HepG2 (cell line): ENCODE results near the gene SSPN. TPM values are rescaled to one million over a fixed set of nuclear protein-coding genes. Genes with fewer than 3 reads are reported as not detected.

Experiments used
- DBP ChIP-seq: sonication (generic); formaldehyde crosslinking; IDR thresholded peaks from 2 replicates; pipeline ENCODE4 v1.4.0; 2020; ENCODE audit warnings: missing genetic modification reagents; ENCODE audit errors: not compliant biosample characterization
- GLI4 ChIP-seq: sonication (generic); formaldehyde crosslinking; IDR thresholded peaks from 2 replicates; pipeline ENCODE4 v1.5.1; 2020; ENCODE audit warnings: missing genetic modification reagents, mild to moderate bottlenecking, moderate library complexity, borderline replicate concordance
- JUNB ChIP-seq: sonication (generic); formaldehyde crosslinking; IDR thresholded peaks from 2 replicates; pipeline ENCODE4 v1.8.0; 2022; ENCODE audit warnings: missing genetic modification reagents, mild to moderate bottlenecking, borderline replicate concordance
- MTF2 ChIP-seq: sonication (generic); formaldehyde crosslinking; IDR thresholded peaks from 2 replicates; pipeline ENCODE4 v1.5.0; 2020; ENCODE audit warnings: missing genetic modification reagents, borderline replicate concordance
- NR1H2 ChIP-seq: sonication (generic); formaldehyde crosslinking; IDR thresholded peaks from 2 replicates; pipeline ENCODE4 v1.8.1; 2022; ENCODE audit warnings: low read depth, missing genetic modification reagents, borderline replicate concordance
- ZNF224 ChIP-seq: sonication (generic); formaldehyde crosslinking; IDR thresholded peaks from 2 replicates; pipeline ENCODE4 v1.5.0; 2020; ENCODE audit warnings: mild to moderate bottlenecking, missing genetic modification reagents
- ZNF367 ChIP-seq: sonication (generic); formaldehyde crosslinking; IDR thresholded peaks from 2 replicates; pipeline ENCODE4 v1.4.0; 2020; ENCODE audit warnings: missing genetic modification reagents, borderline replicate concordance
- ZNF580 ChIP-seq: IDR thresholded peaks from 2 replicates; pipeline ENCODE4 v1.6.1; 2016; ENCODE audit warnings: low read depth, borderline replicate concordance
- ZNF691 ChIP-seq: sonication (generic); formaldehyde crosslinking; IDR thresholded peaks from 2 replicates; pipeline ENCODE4 v1.4.0; 2020; ENCODE audit warnings: missing genetic modification reagents, low read depth, mild to moderate bottlenecking, borderline replicate concordance
- ZNF713 ChIP-seq: sonication (generic); formaldehyde crosslinking; IDR thresholded peaks from 2 replicates; pipeline ENCODE4 v1.4.0; 2020; ENCODE audit warnings: mild to moderate bottlenecking, missing genetic modification reagents
- ZNF891 ChIP-seq: sonication (generic); formaldehyde crosslinking; IDR thresholded peaks from 2 replicates; pipeline ENCODE4 v1.5.0; 2020; ENCODE audit warnings: mild to moderate bottlenecking, missing genetic modification reagents
- ZSCAN21 ChIP-seq: sonication (generic); formaldehyde crosslinking; IDR thresholded peaks from 2 replicates; pipeline ENCODE4 v1.8.0; 2022; ENCODE audit warnings: mild to moderate bottlenecking, missing genetic modification reagents, moderate library complexity, borderline replicate concordance
- ZSCAN9 ChIP-seq: IDR thresholded peaks from 2 replicates; pipeline ENCODE4 v1.6.1; 2016; ENCODE audit warnings: borderline replicate concordance
- polyA plus RNA-seq, 8 experiments: library from polyadenylated mRNA; depleted of rRNA in 3 of 8; stranded (reverse) in 7 of 8; unstranded in 1 of 8; fragments of >200 nt; fragmentation: Illumina TruSeq in 4 of 8; extraction: Trizol in 4 of 8; gene quantifications; 2 replicates each; pipeline versions ENCODE4 v1.2.1 to v1.2.3, GENCODE V29; 2011 to 2016; ENCODE audit warnings: low read depth in 4 of 8, missing spikeins in 1 of 8, mixed read lengths in 1 of 8; ENCODE audit not compliant: insufficient read depth in 1 of 8
- total RNA-seq, 5 experiments: library from RNA; depleted of rRNA; stranded (reverse); fragments of >200 nt; fragmentation: Illumina TruSeq; extraction: Trizol; gene quantifications; 2 replicates each; pipeline ENCODE4 v1.2.3, GENCODE V29; 2016; ENCODE audit warnings: low read depth in 1 of 5
- TF ChIP-seq, protein P1 (sequence below): sonication (generic); formaldehyde crosslinking; IDR thresholded peaks from 2 replicates; pipeline ENCODE4 v1.5.0; 2020; ENCODE audit warnings: mild to moderate bottlenecking, missing genetic modification reagents, borderline replicate concordance
- TF ChIP-seq, protein P2 (sequence below): fragments of 450-650 bp; IDR thresholded peaks from 2 replicates; pipeline ENCODE4 v1.6.1; 2016
- TF ChIP-seq, protein P3 (sequence below): sonication (generic); formaldehyde crosslinking; IDR thresholded peaks from 2 replicates; pipeline ENCODE4 v1.5.1; 2020; ENCODE audit warnings: missing genetic modification reagents, mild to moderate bottlenecking, borderline replicate concordance
- TF ChIP-seq, protein P4 (sequence below): sonication (generic); formaldehyde crosslinking; IDR thresholded peaks from 2 replicates; pipeline ENCODE4 v1.8.0; 2023; ENCODE audit warnings: mild to moderate bottlenecking, missing genetic modification reagents

The SSPN gene
- total and polyA plus RNA-seq, 2 of the 13 experiments (the other 11 are each of a cell fraction or from before 2014, with no cell fraction given), result not detected

DNA sequence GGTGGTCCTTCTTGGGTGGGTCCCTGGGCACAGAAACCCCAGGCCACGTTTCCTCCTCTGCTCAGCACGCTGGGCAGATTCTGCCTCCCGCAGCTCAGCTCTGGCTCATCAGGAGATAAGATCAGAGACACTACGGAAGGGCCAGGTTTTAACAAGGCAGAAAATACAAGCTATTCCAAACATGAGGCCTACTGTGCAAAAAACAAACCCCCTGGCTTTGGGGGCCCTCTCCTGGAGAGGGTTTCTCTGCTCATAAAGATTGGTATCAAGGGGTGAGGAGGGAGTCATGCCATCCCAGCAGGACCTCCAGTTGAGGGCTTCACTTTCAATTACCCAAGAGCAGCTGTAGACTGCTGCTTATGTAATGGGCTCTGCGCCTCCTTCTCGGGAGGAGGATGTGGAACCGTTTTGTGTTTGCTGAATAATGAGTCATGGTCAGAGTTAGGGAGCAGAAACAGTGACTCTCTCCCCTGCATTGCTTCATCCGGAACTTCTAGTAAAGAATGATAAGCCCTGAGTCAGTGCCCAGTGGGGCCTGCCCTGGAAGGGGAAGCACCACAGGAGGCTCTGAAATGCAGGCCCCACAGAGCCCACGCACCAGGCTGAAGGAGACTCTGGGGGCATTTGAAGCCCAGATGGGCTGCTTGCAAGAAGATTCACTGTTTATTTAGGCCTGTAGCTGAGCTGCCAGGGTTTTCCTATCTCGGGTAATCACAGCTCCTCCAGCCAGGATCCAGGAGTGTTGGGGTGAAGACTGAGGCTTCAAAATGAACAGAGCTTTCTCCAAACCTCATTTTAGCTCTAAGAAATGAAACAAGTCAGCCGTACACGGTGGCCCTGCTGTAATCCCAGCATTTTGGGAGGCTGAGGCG, 79.3 kb downstream of the SSPN start (continued):
- peak; percentile 22; the same call in 1 of the 2 replicates for TF ChIP-seq ZNF691 (CRISPR knock-in tag)
- TF ChIP-seq, protein P1, sequence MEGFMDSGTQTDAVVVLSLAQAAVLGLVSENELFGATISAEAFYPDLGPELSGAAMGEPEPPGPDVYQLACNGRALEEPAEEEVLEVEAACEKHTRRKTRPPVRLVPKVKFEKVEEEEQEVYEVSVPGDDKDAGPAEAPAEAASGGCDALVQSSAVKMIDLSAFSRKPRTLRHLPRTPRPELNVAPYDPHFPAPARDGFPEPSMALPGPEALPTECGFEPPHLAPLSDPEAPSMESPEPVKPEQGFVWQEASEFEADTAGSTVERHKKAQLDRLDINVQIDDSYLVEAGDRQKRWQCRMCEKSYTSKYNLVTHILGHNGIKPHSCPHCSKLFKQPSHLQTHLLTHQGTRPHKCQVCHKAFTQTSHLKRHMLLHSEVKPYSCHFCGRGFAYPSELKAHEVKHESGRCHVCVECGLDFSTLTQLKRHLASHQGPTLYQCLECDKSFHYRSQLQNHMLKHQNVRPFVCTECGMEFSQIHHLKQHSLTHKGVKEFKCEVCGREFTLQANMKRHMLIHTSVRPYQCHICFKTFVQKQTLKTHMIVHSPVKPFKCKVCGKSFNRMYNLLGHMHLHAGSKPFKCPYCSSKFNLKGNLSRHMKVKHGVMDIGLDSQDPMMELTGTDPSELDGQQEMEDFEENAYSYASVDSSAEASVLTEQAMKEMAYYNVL, result peak; percentile 65; the same call in 1 of the 2 replicates
- no peak for TF ChIP-seq DBP (CRISPR knock-in tag)
- no peak for TF ChIP-seq ZNF367 (CRISPR knock-in tag)
- TF ChIP-seq, protein P2, sequence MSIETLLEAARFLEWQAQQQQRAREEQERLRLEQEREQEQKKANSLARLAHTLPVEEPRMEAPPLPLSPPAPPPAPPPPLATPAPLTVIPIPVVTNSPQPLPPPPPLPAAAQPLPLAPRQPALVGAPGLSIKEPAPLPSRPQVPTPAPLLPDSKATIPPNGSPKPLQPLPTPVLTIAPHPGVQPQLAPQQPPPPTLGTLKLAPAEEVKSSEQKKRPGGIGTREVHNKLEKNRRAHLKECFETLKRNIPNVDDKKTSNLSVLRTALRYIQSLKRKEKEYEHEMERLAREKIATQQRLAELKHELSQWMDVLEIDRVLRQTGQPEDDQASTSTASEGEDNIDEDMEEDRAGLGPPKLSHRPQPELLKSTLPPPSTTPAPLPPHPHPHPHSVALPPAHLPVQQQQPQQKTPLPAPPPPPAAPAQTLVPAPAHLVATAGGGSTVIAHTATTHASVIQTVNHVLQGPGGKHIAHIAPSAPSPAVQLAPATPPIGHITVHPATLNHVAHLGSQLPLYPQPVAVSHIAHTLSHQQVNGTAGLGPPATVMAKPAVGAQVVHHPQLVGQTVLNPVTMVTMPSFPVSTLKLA, result no peak
- TF ChIP-seq, protein P3, sequence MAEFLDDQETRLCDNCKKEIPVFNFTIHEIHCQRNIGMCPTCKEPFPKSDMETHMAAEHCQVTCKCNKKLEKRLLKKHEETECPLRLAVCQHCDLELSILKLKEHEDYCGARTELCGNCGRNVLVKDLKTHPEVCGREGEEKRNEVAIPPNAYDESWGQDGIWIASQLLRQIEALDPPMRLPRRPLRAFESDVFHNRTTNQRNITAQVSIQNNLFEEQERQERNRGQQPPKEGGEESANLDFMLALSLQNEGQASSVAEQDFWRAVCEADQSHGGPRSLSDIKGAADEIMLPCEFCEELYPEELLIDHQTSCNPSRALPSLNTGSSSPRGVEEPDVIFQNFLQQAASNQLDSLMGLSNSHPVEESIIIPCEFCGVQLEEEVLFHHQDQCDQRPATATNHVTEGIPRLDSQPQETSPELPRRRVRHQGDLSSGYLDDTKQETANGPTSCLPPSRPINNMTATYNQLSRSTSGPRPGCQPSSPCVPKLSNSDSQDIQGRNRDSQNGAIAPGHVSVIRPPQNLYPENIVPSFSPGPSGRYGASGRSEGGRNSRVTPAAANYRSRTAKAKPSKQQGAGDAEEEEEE (CRISPR knock-in tag), result no peak
- no peak for TF ChIP-seq GLI4
- no peak for TF ChIP-seq ZSCAN21 (CRISPR knock-in tag)
- TF ChIP-seq ZNF580 (CRISPR knock-in tag), result peak; percentile 76; the same call in 1 of the 2 replicates
- TF ChIP-seq NR1H2 (CRISPR knock-in tag), result no peak
- no peak for TF ChIP-seq ZNF224 (CRISPR knock-in tag)
- no peak for TF ChIP-seq ZNF713 (CRISPR knock-in tag)
- TF ChIP-seq ZNF891 (CRISPR knock-in tag), result no peak
- TF ChIP-seq, protein P4, sequence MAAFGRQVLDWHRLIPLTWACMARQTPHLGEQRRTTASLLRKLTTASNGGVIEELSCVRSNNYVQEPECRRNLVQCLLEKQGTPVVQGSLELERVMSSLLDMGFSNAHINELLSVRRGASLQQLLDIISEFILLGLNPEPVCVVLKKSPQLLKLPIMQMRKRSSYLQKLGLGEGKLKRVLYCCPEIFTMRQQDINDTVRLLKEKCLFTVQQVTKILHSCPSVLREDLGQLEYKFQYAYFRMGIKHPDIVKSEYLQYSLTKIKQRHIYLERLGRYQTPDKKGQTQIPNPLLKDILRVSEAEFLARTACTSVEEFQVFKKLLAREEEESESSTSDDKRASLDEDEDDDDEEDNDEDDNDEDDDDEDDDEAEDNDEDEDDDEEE (CRISPR knock-in tag), result no peak
- peak; percentile 95 for TF ChIP-seq ZSCAN9 (CRISPR knock-in tag)
- peak; percentile 95 for TF ChIP-seq JUNB (CRISPR knock-in tag)
- no peak for TF ChIP-seq MTF2 (CRISPR knock-in tag)
